HUDEP-2 (cell line): ENCODE results near the gene XXYLT1.

Experiments
- DNase-seq, 76 experiments: peaks; one replicate each; lab custom pipeline; 2025; ENCODE audit not compliant: unreplicated experiment in 76 of 76; lab: John Stamatoyannopoulos, UW

The XXYLT1 gene

DNA sequence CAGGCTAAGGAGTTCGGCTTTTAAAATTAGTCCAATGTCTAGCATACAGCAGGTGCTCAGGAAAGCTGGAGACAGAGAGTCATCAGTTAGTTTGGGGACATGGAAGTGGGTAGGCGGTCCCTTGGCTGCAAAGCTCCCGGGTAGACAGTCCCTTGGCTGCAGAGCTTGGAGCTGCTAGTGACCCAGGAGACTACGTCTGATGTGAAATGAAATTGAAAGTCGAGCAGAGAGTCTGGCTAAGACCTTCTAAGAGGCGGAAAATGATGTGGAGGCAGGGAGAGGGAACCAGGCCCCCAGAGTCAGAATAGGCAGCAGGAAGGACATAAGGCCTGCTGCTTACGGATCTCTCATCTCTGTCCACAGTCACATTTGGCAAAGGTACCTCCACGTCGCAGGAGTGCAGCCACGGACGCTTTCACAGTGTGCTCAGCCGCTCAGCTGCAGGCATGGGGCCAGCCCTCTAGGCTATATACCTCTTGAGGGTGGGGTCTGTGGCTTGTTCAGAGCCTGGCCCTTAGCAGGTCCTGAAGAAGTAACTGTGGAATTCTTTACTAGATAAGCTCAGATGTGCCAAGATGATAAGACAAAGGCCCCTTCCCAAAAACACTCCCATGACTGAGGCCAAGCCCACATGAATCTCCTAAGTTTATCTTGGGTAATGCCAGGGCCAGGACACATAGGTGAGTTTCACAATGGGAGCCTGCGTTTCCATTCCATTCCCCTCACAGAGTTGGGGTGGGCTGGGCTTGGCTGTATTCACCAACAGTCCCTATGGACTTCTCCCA, 131.7 kb downstream of the XXYLT1 start:
- DNase-seq: no peak

DNA sequence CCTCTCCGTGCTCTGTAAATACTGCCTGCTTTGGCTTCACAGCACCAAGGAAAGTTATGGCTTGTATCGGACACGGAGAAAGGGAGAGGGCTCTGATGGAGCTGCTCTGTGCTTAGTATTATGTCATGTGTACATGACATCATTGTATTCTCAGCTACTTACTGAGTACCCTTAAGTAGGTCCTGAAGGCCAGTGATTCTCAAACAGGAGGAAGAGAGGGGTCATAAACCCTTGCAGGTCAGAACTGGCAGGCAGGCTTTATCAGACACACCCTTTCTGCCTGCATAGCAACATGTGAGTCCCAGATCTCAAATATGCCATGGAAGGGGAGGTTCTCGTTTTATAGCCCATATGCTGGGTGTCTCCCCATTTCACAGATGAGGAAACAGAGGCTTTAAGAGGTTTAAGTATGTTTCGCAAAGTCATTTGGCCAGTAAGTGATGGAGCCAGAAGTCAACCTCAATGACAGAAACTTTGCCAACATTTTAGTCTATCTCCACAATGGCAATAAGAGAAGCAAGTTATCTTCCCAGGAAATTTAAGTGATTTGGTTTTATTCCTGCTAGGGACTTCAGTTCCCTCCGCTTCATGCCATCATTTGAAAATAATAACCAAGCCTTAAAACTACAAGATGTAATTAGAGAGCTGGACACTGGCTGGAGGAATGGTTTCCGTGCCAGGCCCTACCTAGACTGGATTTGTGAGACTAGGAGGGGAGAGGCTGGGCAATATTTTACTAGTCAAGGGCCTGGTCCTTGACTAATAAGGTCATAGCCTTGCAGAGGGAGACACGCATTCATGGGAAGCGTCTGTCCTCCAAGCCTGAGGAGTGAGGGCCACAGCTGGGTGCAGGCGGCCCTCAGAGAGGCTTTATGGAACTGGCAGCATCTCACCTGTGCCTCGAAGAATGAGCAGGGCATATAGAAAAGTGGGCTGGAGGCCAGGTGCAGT, 133.0 kb downstream of the XXYLT1 start:
- no peak for DNase-seq

DNA sequence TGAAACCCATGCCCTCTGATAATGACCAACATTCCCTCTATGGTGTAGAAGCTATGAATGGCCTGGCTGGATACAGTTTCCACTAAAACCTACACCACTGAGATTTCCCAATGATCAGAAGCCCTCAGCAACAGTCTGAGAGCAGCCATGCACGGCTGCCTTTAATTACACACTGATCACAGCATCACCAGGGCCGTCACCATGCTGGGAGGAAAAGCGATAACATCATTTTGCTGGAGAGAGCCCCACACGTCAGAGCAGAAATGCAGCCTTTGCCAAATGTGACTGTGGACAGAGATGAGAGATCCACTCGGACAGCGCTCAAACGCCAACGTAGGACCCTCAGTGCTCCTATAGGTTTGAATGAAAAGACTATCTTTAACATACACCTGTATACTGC, 135.0 kb downstream of the XXYLT1 start:
- no peak for DNase-seq

DNA sequence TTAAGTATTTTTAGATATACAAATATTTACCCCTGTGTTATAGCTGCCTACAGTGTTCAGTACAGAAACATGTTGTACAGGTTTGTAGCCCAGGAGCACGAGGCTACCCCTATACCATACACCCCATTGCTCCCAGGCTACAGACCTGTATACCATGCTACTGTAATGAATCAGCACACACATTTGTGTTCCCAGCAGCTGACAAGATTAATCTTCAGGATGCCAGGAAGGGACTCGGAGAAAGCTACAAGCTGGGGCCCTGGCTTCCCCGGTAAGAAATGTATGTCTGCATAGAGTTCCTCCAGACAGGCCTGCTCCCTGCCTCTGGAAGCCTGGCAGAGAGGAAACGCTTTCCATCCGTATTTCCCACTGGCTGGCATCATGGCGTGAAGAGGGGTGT, 136.5 kb downstream of the XXYLT1 start:
- DNase-seq: no peak

DNA sequence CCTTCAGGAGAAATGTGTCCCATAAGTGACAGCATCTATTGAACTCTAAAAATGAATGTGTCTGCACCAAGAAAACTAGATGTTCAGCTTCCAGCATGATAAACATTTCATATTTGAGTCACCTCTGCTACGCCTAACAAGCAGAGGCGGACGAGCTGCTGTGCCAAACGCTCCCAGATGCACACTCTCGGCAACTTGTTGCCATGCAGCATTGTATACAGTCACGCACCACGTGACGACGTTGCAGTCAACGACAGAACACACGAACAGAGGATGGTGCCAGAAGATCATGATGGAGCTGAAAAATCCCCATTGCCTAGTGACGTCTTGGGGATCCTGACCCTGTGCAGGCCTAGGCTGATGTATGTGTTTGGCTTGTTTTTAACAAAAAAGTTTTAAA, 137.5 kb downstream of the XXYLT1 start:
- DNase-seq: no peak

DNA sequence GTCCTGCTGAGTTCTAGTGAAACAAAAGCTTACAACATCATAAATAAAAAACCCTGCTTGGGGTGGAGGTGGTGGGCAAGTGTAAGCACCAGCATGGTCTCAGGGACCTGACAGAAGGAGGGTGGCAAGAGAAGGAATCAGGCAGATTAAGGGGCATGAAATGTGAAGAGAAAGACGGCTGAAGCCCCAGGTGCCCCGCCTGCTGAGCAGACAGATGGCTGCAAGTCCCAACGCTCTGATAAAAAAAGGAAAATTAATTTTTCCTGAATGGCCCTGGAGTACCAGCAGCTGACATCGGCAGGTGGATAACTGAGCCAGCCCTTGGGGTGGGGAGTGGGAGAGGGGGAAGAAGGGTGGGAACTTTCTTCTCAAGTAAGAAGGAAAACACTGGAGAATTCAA, 137.9 kb downstream of the XXYLT1 start:
- DNase-seq: no peak

DNA sequence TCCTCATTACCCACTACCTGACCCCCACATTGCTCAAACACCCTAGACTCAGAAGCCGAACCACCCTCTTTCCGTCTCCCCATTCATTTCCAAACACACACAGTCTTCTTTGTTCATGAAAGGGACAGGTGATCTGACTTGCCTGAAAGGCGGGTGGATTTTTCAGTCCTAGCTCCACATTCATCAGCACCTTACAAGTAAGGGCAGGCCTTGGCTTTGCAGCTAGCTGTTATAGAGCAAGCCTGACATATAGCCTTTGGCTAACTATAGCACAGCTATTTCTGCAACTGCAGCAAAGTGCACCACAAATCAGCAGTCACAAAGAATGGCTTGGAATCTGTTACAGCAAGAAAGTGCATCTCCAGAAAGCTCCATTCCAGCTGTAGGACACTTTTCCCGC, 139.8 kb downstream of the XXYLT1 start:
- no peak for DNase-seq

DNA sequence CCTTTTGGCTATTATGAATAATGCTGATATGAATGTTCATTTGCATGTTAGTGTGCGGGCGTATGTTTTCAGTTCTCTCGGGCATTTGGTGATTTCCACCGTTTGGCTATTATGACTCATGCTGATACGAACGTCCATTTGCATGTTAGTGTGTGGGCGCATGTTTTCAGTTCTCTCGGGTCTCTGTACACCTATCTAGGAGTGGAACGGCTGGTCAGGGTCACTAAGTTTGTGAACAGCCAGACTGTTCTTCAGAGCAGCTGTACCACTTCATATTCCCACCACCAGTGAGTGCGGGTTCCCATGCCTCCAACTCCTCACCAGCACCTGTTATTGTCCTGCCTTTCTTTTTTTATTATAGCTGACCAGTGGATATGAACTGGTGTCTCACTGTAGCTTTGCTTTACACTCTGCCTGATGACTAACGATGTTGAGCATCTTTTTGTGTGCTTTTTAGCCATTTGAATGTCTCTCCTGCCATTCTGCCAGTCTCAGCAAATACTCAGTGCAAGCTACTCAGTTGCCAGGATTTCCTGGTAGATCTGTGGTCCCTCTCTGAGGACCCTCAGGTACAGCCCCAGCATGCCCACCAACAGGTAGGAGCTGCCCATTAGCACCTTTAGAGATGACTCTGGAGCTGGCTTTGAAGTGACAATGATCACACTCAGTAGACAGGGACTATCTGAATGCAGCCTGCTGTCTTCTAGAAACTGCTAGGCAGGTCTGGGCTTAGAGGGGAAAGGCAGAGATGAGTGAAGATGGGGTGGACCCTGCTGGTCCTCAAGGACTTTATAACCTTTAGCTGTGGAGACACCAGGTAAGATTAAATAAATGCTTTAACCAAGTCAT, 141.1 kb downstream of the XXYLT1 start:
- DNase-seq: no peak

DNA sequence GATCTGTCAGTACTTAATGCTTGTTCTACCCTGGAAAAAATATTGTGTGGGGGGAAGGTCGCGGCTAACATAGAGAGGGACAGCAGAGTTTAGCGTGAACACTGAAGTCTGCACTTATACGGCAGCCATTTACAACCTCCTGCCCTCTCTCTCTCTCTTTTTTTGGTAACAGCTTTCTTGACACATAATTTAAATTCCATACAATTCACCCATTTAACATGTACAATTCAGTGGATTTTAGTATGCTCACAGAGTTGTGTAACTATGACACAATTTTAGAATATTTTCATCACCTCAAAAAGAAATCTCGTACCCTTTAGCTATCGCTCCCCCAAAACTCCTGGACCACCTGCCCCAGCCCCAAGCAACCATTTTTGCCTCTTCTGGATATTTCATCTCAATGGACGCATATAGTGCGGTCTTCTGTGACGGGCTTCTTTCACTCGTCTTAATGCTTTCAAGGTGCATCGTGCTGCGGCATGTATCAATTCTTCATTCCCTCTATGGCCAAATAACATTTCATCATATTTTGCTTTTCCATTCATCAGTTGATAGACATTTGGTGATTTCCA, 141.8 kb downstream of the XXYLT1 start:
- DNase-seq: no peak

DNA sequence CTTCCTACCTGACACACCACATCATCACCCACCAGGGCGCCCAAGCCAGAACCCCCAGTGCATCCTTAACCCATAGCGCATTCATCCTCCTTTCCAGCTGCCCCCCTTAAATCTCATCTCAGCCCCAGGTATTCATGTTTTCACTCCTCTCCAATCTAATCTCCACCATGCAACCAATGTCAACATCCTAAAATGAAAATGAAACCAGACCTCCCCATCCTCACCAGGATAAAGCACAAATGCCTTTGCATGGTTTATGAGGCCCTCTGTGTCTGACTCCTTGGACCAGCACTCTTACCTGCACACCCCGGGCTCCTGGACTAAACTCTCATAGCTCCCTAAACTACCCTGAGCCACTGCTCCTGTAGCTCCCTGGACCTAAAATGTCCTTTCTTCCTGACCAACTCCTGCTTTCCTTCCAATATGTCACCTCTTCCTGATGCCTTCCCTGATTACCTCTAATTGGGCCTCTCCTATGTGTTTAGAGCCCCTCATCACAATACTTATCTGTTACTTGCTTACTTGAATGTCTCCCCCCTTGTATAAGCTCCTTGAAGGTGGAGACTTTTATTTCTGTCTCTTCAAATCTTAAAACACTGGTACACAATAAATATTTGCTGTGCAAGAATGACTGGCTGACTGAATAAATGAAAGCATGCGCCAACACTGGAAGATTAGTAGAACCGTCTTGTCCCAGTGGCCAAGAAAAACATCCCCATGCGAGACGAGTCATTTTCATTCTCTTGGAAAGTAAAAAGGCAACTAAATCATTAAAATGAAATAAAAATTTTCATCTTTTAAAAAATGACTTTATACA, 142.5 kb downstream of the XXYLT1 start:
- no peak for DNase-seq

DNA sequence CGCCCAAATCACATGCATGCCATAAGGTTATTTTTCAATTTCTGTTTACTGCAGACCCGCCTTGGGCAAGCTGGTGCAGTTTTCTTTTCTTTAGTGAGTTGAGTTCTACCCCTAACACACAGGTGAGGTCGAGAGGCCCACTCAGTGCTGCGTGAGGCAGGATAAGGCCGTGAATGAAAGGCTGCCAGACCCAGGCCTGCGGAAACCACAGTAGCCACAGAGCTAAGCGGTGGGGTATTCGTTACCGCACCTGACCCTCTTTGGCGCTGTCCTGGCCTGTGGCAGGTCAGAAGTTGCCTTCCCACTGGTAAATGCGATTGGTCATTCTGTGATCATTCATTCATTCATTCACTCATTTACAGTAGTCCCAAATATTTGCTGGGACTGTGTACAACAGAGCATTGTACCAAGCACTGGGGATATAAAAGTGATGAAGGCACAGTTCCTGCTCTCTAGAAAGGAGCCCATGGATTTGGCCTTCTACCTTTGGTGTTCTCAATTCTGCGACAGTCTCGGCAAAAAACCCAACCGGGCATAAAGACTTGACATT, 144.8 kb downstream of the XXYLT1 start:
- no peak for DNase-seq

DNA sequence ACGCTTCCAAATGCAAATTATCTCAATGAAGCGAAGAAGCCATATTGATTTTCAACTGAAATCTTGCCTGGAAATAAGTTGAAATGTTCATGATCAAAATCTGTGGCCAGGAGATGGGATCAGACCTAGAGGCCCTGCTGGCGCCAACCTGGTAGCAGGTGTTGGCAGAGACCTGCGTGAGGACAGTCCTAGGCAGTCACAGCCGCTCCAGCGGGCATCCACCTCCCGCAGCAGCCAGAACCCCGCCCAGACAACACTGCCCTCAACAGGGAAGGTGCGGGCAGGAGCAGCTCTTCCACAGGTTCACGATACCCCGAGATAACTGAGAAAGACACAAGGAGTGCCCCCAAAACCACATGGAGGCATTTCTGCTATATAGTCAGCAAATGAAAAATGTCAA, 145.3 kb downstream of the XXYLT1 start:
- no peak for DNase-seq

DNA sequence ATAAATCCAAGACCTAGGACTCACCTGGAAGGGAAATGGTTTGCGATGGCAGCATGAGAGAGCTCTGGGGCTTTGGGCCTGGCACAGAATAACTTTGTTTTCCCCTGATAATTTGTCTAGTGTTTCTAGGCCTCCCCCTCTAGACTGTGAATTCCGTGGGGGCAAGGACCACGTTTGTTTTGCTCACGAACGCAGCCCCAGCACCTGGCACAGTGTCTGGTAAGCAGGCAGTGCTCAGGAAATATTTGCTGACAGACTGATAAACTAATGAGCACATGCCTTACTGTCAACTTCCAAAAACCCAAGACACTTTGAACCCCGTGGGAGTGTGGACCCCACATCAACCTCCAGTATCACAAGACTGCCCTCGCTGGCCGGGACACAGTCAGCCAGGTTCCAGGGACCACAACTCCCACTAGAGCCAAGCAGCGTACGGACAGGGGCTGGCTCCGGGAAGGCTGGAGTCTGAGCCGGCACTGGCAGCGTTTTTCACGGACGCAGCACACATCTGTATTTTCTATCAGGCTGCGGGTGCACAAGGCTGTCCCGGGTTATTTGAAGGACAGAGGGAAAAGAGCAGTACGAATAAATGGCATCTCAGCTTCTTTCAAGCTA, 146.5 kb downstream of the XXYLT1 start:
- no peak for DNase-seq

DNA sequence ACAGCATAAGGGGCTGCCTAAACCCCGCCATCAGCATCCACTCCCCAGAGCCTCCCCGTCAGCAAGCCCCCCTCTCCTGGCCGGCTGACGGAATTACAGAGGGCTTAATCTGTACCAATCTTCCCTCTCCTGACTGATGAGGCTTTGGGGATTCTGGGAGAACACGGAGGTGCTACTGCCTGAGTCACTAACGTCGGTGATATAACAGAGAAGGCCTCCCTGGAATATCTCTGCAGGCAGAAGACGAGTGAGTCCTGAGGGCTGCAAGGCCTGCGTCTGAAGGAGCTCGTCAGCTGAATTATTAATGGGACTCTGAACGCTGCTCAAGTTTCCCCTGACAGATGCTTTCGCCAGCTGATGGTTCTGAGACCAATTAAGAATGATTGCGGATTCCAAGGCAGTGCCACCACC, 147.7 kb downstream of the XXYLT1 start:
- DNase-seq: no peak

DNA sequence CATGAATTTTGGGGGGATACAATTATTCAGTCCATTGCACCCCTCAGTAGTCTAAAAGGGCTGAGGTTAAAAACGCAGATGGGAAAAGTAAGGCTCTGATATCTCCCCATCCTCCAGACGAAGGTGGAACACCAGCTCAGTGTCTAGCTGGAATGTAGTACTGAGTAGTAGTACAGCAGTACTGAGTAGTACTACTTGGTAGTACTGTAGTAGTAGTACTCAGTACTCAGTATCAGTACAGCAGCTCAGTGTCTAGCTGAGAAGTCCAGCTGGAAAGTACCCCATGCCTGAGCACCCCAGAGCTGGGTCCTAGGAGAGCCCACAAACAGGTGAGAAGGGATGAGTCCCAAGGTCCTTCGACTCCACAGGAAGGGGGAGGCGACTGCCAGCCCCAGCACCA, 148.7 kb downstream of the XXYLT1 start:
- no peak for DNase-seq

DNA sequence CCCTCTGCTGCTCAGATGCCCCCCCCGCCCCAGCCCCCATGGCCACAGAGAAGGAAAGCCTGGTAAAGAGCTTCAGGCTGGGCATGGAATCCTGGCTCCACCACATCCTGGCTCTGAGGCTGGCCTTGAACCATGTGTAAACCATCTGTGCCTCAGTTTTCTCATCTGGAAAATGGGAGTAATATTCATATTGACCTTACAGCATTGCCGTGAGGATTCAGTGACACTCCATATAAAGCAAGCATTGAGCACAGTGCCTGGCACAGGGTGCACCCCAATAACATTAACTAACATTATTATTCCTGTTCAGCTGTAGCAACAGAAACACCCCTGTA, 150.7 kb downstream of the XXYLT1 start:
- DNase-seq: no peak

DNA sequence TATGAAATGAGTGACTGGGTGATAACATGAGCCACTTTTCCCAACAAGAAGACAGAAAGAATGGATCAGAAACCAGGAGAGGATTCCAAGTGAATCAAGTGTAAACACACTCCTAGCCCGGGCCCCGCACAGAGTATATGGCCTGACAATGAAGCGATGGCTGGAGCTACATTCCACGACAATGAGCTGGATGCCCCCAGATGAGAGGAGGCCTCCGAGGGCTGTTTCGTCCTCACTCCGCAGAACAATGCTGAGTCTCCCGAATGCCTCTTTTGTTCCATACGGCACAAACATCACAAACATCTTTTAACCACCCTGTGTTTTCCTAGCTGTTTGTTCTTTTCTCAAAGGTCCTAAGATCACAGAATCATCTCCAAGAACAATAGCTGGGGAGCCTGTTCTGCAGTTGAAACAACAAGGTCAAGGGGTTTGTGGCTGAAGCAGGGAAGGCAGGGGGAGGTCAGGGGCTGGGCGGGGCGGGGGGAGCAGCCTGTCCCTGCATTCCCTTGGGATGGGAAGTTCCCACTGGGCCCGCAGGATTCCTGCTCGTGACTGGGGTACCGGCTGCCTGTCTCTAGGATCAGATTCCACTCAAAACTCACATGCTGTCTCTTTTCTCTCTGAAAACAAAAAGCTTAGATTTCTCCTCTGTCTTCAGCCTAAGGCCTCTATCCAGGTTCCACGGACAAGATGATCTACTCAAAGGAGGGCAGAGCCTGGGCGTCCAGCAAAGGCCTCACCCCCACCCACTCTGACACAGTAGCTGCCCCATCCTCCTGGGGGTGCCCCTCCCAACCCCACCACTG, 151.3 kb downstream of the XXYLT1 start:
- no peak for DNase-seq

DNA sequence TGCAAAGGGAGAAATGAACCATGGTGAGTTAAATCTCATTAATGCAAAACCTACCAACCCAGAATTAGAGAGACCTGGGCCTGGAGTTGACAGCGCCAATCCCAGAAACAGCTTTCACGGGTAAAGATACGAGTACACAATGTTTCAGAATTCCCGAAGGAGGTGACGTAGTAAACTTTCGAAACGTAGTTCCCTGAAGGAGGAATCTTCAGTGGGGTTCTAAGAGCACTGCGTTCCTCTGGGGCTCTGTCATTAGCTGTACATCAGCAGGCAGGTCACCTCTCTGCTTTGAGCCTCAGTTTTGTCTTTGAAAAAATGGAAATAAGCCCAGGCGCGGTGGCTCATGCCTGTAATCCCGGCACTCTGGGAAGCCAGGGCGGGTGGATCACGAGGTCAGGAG, 152.3 kb downstream of the XXYLT1 start:
- DNase-seq: no peak
